ENCODE measurements around the gene FSTL5. TPM values are rescaled to one million over a fixed set of nuclear protein-coding genes. Genes with fewer than 3 reads are reported as not detected.

FSTL5 gene
- total RNA-seq, 4 donors from 2014 or later: not detected

GRCh38 chr4:161403781-161404180 is 760.0 kb downstream of the FSTL5 start:
- in situ Hi-C loops (cut with MboI; ENCODE audit: low sequenced_read_pairs in 4 of 4) (no loop called here), intact Hi-C loops (cut with DNase I; ENCODE audit: low total_unique reads) (no loop called here)
- H3K4me3 ChIP-seq: no peak overlapping the region
- TF ChIP-seq CTCF (IDR thresholded peaks at IDR 0.05 in 4 of 5, conservative IDR thresholded peaks at IDR 0.05 in 1 of 5): no peak
- TF ChIP-seq POLR2A (IDR thresholded peaks at IDR 0.05): no peak
- H3K9me3 ChIP-seq: no peaks in the 10 kb centered on the region
- ATAC-seq (no peak), DNase-seq (no peak)
- no peak overlapping the region for H3K27ac ChIP-seq
- no peaks in the 10 kb centered on the region for H3K36me3 ChIP-seq
- H3K27me3 ChIP-seq: no peaks in the 10 kb centered on the region
- H3K4me1 ChIP-seq: no peaks in the 10 kb centered on the region

- DNase-seq (no peak), ATAC-seq (no peak)
- H3K9me3 ChIP-seq: no peaks in the 10 kb centered on the region
- H3K27ac ChIP-seq: no peak overlapping the region
- in situ Hi-C loops (cut with MboI; ENCODE audit: low sequenced_read_pairs in 4 of 4): no loop called here
- H3K4me3 ChIP-seq: no peak overlapping the region
- intact Hi-C loops (cut with DNase I; ENCODE audit: low total_unique reads): no loop called here
- TF ChIP-seq POLR2A (IDR thresholded peaks at IDR 0.05) (no peak), CTCF (IDR thresholded peaks at IDR 0.05 in 4 of 5, conservative IDR thresholded peaks at IDR 0.05 in 1 of 5) (no peak)
- H3K36me3 ChIP-seq: no peaks in the 10 kb centered on the region
- no peaks in the 10 kb centered on the region for H3K4me1 ChIP-seq
- no peaks in the 10 kb centered on the region for H3K27me3 ChIP-seq
Observed at GRCh38 chr4:161393602-161394001, 770.2 kb downstream of the FSTL5 start.

GRCh38 chr4:161382655-161383054 is 781.1 kb downstream of the FSTL5 start:
- Histone ChIP-seq H3K4me3 (no peak overlapping the region), H3K27me3 (no peaks in the 10 kb centered on the region), H3K27ac (no peak overlapping the region), H3K4me1 (no peaks in the 10 kb centered on the region), H3K9me3 (no peaks in the 10 kb centered on the region), H3K36me3 (no peaks in the 10 kb centered on the region)
- ATAC-seq (no peak), DNase-seq (no peak)
- in situ Hi-C loops (cut with MboI; ENCODE audit: low sequenced_read_pairs in 4 of 4): no loop called here
- no peak for TF ChIP-seq POLR2A (IDR thresholded peaks at IDR 0.05)
- TF ChIP-seq CTCF (IDR thresholded peaks at IDR 0.05 in 4 of 5, conservative IDR thresholded peaks at IDR 0.05 in 1 of 5): no peak
- intact Hi-C loops (cut with DNase I; ENCODE audit: low total_unique reads): no loop called here

- Histone ChIP-seq H3K27me3 (no peaks in the 10 kb centered on the region), H3K4me1 (no peaks in the 10 kb centered on the region), H3K4me3 (no peak overlapping the region), H3K36me3 (no peaks in the 10 kb centered on the region), H3K9me3 (no peaks in the 10 kb centered on the region), H3K27ac (no peak overlapping the region)
- intact Hi-C loops (cut with DNase I; ENCODE audit: low total_unique reads) (no loop called here), in situ Hi-C loops (cut with MboI; ENCODE audit: low sequenced_read_pairs in 4 of 4) (no loop called here)
- TF ChIP-seq POLR2A (IDR thresholded peaks at IDR 0.05) (no peak), CTCF (IDR thresholded peaks at IDR 0.05 in 4 of 5, conservative IDR thresholded peaks at IDR 0.05 in 1 of 5) (no peak)
- ATAC-seq (no peak), DNase-seq (no peak)
Observed at GRCh38 chr4:161376275-161376674, 787.5 kb downstream of the FSTL5 start.

GRCh38 chr4:161364681-161365080 is 799.1 kb downstream of the FSTL5 start:
- intact Hi-C loops (cut with DNase I; ENCODE audit: low total_unique reads): no loop called here
- Histone ChIP-seq H3K4me3 (no peak overlapping the region), H3K27ac (no peak overlapping the region), H3K36me3 (no peaks in the 10 kb centered on the region), H3K4me1 (no peaks in the 10 kb centered on the region), H3K27me3 (no peaks in the 10 kb centered on the region), H3K9me3 (no peaks in the 10 kb centered on the region)
- in situ Hi-C loops (cut with MboI; ENCODE audit: low sequenced_read_pairs in 4 of 4): no loop called here
- DNase-seq: no peak
- no peak for ATAC-seq
- TF ChIP-seq POLR2A (IDR thresholded peaks at IDR 0.05) (no peak), CTCF (IDR thresholded peaks at IDR 0.05 in 4 of 5, conservative IDR thresholded peaks at IDR 0.05 in 1 of 5) (no peak)
